ENCODE data around the gene OR2K2. TPM values are rescaled to one million over a fixed set of nuclear protein-coding genes. Genes with fewer than 3 reads are reported as not detected.
"Not testable (repeated sequence)": the region's sequence is repeated elsewhere in the genome, so short reads cannot be mapped to it uniquely, and the experiment has no call there.

The OR2K2 gene
- total RNA-seq, 1 donor from 2014 or later = not detected

DNA sequence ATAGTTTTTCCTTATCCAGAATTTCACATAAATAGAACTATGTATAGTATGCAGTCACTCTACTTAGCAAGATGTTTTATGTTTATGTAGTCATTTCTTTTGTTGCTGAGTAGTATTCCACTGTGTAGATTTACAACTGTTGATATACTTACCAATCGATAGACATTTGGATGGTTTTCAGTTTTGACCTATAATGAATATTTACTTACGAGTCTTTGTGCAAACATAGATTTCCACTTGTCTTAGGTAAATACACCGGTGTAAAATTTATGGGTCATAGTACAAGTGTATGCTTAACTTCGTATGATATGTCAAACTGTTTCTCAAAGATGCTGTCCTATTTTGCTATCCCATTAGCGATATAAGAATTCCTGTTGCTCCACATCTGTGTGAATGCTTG lies 19.7 kb upstream of the OR2K2 start:
- no peaks in the 10 kb centered on the region for H3K4me1 Mint-ChIP-seq
- H3K27ac Mint-ChIP-seq = no peak overlapping the region
- no peak for DNase-seq (ENCODE audit: low spot score in 2 of 2, unreplicated experiment in 2 of 2)
- no peak overlapping the region for H3K4me3 Mint-ChIP-seq
- peaks cover 17% of the 10 kb centered on the region for H3K9me3 Mint-ChIP-seq
- H3K36me3 Mint-ChIP-seq = no peaks in the 10 kb centered on the region
- peaks cover 4% of the 10 kb centered on the region for H3K27me3 Mint-ChIP-seq (ENCODE audit: low read depth)
- TF ChIP-seq, protein P1, sequence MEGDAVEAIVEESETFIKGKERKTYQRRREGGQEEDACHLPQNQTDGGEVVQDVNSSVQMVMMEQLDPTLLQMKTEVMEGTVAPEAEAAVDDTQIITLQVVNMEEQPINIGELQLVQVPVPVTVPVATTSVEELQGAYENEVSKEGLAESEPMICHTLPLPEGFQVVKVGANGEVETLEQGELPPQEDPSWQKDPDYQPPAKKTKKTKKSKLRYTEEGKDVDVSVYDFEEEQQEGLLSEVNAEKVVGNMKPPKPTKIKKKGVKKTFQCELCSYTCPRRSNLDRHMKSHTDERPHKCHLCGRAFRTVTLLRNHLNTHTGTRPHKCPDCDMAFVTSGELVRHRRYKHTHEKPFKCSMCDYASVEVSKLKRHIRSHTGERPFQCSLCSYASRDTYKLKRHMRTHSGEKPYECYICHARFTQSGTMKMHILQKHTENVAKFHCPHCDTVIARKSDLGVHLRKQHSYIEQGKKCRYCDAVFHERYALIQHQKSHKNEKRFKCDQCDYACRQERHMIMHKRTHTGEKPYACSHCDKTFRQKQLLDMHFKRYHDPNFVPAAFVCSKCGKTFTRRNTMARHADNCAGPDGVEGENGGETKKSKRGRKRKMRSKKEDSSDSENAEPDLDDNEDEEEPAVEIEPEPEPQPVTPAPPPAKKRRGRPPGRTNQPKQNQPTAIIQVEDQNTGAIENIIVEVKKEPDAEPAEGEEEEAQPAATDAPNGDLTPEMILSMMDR (IDR thresholded peaks at IDR 0.05; ENCODE audit: unreplicated experiment) = no peak

DNA sequence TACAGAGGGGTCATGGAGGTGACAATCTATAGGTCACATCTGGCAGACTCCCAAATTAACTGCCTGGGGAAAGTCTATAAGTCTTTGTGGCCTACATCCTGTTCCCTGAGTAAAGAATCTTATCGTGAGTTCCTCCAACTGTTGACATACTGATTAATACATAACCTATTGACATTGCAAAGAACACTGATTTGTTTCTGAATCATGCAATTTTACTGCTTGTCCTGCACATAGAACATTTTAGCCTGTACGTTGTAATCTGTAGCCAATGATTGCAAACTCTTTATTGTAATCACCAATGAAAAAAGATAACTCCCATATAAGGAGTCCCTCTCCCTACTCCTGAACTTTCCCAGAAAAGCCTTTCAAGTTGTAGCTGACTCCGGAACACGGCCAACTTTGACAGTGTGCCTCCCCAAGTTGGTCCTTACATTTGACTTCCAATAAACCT lies 18.8 kb upstream of the OR2K2 start:
- Mint-ChIP-seq H3K9me3 (peaks cover 17% of the 10 kb centered on the region), H3K27me3 (ENCODE audit: low read depth) (peaks cover 4% of the 10 kb centered on the region), H3K4me1 (no peaks in the 10 kb centered on the region), H3K36me3 (no peaks in the 10 kb centered on the region), H3K4me3 (no peak overlapping the region), H3K27ac (no peak overlapping the region)
- TF ChIP-seq, protein P1 (IDR thresholded peaks at IDR 0.05; ENCODE audit: unreplicated experiment) = no peak
- no peak for DNase-seq (ENCODE audit: low spot score in 2 of 2, unreplicated experiment in 2 of 2)

DNA sequence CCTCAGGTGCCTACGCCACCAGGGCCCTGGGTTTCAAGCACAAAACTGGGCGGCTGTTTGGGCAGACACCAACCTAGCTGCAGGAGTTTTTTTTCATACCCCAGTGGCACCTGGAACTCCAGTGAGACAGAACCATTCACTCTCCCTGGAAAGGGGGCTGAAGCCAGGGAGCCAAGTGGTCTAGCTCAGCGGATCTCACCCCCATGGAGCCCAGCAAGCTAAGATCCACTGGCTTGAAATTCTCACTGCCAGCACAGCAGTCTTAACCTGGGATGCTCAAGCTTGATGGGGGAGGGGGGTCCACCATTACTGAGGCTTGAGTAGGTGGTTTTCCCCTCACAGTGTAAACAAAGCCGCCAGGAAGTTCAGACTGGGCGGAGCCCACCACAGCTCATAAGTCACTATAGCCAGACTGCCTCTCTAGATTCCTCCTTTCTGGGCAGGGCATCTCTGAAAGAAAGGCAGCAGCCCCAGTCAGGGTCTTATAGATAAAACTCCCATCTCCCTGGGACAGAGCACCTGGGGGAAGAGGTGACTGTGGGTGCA lies 4.4 kb upstream of the OR2K2 start:
- DNase-seq (ENCODE audit: low spot score in 2 of 2, unreplicated experiment in 2 of 2); H3K36me3 Mint-ChIP-seq; H3K4me1 Mint-ChIP-seq; H3K9me3 Mint-ChIP-seq; H3K4me3 Mint-ChIP-seq; H3K27me3 Mint-ChIP-seq (ENCODE audit: low read depth); H3K27ac Mint-ChIP-seq: not testable (repeated sequence)

DNA sequence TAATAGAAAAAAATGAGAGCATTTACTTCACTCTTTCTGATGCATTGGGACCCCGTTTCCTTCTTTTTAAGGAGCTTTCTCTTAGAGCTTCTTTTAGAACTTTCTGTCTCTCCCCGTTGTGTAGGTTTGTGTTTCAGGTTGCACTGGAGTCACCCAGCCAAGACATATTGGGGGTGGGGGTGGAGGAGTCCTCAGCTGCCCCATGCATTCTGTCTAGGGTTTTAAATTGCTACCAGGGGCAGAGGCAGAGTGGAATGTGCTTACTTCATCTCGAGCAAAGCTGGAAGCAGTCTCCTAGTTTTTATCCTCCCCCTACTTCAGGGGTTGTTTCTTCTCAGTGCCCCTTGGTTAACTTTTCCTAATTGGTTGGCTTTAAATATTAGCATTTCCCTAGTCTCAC lies 9.4 kb downstream of the OR2K2 start:
- TF ChIP-seq, protein P1 (IDR thresholded peaks at IDR 0.05; ENCODE audit: unreplicated experiment) = no peak
- Mint-ChIP-seq H3K27me3 (ENCODE audit: low read depth) (peaks cover 1% of the 10 kb centered on the region), H3K4me3 (no peak overlapping the region), H3K36me3 (no peaks in the 10 kb centered on the region), H3K9me3 (peaks cover 25% of the 10 kb centered on the region), H3K27ac (no peak overlapping the region), H3K4me1 (no peaks in the 10 kb centered on the region)
- no peak for DNase-seq (ENCODE audit: low spot score in 2 of 2, unreplicated experiment in 2 of 2)

DNA sequence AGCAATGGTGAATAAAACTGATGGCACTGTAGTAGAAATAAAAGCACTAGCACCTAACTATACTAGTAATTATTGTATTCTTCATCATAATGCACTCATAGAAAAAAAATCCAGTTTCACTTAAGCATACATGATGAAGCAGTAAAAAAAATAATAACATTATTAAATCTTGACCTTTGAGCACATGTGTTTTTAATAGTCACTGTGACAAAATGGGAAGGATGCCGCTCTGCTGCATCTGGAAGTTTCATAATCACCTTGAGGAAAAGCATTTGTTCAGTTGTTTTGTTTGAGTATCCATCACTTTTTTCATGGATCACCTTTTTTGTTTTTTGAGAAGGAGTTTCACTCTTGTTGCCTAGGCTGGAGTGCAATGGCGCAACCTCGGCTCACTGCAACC lies 13.2 kb downstream of the OR2K2 start:
- no peak overlapping the region for H3K4me3 Mint-ChIP-seq
- peaks cover 23% of the 10 kb centered on the region for H3K9me3 Mint-ChIP-seq
- no peaks in the 10 kb centered on the region for H3K4me1 Mint-ChIP-seq
- H3K27me3 Mint-ChIP-seq (ENCODE audit: low read depth) = peaks cover 5% of the 10 kb centered on the region
- TF ChIP-seq, protein P1 (IDR thresholded peaks at IDR 0.05; ENCODE audit: unreplicated experiment) = no peak
- no peak for DNase-seq (ENCODE audit: low spot score in 2 of 2, unreplicated experiment in 2 of 2)
- no peak overlapping the region for H3K27ac Mint-ChIP-seq
- H3K36me3 Mint-ChIP-seq = no peaks in the 10 kb centered on the region

DNA sequence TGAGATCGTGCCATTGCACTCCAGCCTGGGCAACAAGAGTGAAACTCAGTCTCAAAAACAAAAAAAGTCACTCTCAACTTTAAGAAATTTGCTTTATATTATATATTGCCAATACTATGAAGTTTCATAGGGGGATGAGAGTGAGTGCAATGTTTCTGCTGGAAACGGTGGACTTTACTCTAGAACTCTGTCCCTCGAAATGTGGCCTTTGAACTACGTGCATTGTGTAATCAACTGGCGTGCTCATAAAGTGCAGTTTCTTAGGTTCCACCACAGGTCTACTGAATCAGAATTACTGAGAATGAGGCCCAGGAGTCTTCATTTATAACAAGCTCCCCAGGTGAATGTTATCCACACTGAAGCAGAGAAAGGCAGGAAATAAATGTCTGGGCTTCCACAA lies 24.1 kb downstream of the OR2K2 start:
- TF ChIP-seq, protein P1 (IDR thresholded peaks at IDR 0.05; ENCODE audit: unreplicated experiment) = no peak
- Mint-ChIP-seq H3K4me3 (no peak overlapping the region), H3K27ac (no peak overlapping the region), H3K36me3 (no peaks in the 10 kb centered on the region), H3K4me1 (no peaks in the 10 kb centered on the region), H3K27me3 (ENCODE audit: low read depth) (peaks cover 4% of the 10 kb centered on the region), H3K9me3 (peaks cover 2% of the 10 kb centered on the region)
- no peak for DNase-seq (ENCODE audit: low spot score in 2 of 2, unreplicated experiment in 2 of 2)

DNA sequence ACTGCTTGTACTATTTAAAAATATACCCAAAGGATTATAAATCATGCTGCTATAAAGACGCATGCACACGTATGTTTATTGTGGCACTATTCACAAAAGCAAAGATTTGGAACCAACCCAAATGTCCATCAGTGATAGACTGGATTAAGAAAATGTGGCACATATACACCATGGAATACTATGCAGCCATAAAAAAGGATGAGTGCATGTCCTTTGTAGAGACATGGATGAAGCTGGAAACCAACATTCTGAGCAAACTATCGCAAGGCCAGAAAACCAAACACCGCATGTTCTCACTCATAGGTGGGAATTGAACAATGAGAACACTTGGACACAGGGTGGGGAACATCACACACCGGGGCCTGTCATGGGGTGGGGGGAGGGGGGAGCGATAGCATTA lies 26.0 kb downstream of the OR2K2 start:
- H3K9me3 Mint-ChIP-seq; H3K36me3 Mint-ChIP-seq; H3K27ac Mint-ChIP-seq; H3K4me3 Mint-ChIP-seq; H3K4me1 Mint-ChIP-seq; DNase-seq (ENCODE audit: low spot score in 2 of 2, unreplicated experiment in 2 of 2); H3K27me3 Mint-ChIP-seq (ENCODE audit: low read depth): not testable (repeated sequence)
